ENCODE data around the gene ESYT2.

- TF ChIP-seq CTCF (conservative IDR thresholded peaks at IDR 0.05) (peak; percentile 12; the same call in 1 of the 2 replicates), EZH2 (IDR thresholded peaks at IDR 0.05; ENCODE audit: low read depth) (no peak)
Observed at GRCh38 chr7:158829342-158830210, at the start of gene ESYT2.
